ENCODE results near the gene TMEM117. TPM values are rescaled to one million over a fixed set of nuclear protein-coding genes. Genes with fewer than 3 reads are reported as not detected.

The TMEM117 gene
- total RNA-seq, 1 donor from 2014 or later, result 0.82 TPM

DNA sequence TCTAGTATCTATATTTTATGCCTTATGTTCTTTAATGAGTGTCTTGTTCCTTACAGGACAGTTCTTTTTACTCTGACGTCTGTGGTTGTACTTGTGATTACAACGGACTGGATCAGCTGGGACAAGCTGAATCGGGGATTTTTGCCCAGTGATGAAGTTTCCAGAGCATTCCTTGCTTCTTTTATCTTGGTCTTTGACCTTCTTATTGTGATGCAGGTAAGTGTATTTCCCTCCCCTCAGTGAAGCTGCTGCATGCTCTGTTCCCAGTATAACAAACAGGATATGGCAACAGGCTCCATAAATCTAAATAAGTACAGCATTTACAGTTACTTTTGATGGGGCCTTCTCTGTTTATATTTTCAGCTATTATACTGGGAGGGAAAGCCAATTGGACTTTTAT, 463.6 kb downstream of the TMEM117 start:
- DNase-seq, result no peak
- intact Hi-C loops (cut with micrococcal nuclease), result no loop called here
- Mint-ChIP-seq H3K27ac (no peak overlapping the region), H3K27me3 (no peaks in the 10 kb centered on the region), H3K4me3 (no peak overlapping the region), H3K4me1 (peaks cover 1% of the 10 kb centered on the region), H3K36me3 (ENCODE audit: low read depth) (no peaks in the 10 kb centered on the region), H3K9me3 (peaks cover 4% of the 10 kb centered on the region)

DNA sequence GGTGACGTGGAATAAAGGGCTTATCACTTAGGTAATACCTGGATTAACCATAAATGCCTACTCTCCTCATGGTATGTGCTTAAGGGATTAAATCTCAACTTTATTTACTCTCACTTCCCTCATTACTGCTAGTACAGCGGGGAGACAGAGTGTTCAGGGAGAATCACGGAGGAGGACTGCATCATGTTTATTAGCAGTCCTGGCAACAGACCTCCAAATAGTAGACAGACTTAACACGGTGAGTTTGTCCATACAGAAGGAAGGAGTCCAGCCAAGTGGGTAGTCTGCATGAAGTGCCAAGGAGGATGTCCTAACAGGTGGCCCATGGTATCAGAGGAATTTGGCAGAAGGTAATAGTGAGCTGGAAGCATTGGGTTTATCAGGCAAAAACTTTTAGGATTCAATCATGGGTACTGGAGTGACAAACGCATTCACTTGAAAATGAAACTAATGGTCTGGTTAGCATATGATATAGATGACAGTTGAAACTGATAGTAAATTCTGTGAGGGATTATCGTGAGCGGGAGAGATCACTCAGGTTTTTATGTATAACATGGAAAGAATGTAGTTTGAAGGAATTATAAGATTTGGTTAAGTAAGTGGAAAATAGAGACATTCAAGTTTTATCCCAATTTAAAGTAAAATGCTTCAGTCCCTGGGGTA, 471.8 kb downstream of the TMEM117 start:
- peaks cover 5% of the 10 kb centered on the region for H3K9me3 Mint-ChIP-seq
- no peaks in the 10 kb centered on the region for H3K4me1 Mint-ChIP-seq
- DNase-seq, result no peak
- no peaks in the 10 kb centered on the region for H3K36me3 Mint-ChIP-seq (ENCODE audit: low read depth)
- intact Hi-C loops (cut with micrococcal nuclease), result no loop called here
- no peak overlapping the region for H3K4me3 Mint-ChIP-seq
- no peaks in the 10 kb centered on the region for H3K27me3 Mint-ChIP-seq
- no peak overlapping the region for H3K27ac Mint-ChIP-seq

DNA sequence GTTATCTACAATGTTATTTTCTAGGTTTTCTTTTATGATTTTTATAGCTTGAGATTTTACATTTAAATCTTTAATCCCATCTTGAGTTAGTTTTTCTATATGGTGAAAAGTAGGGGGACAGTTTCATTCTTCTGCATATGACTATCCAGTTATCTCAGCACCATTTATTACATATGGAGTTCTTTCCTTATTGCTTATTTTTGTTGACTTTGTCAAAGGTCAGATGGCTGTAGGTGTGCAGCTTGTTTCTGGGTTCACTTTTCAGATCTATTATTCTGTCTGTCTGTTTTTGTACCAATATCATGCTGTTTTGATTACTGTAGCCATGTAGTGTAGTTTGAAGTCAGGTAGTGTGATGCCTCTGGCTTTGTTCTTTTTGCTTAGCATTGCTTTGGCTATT, 477.3 kb downstream of the TMEM117 start:
- H3K4me3 Mint-ChIP-seq, result no peak overlapping the region
- DNase-seq, result no peak
- peaks cover 3% of the 10 kb centered on the region for H3K27me3 Mint-ChIP-seq
- intact Hi-C loops (cut with micrococcal nuclease), result no loop called here
- H3K36me3 Mint-ChIP-seq (ENCODE audit: low read depth), result no peaks in the 10 kb centered on the region
- no peaks in the 10 kb centered on the region for H3K4me1 Mint-ChIP-seq
- H3K9me3 Mint-ChIP-seq, result no peaks in the 10 kb centered on the region
- H3K27ac Mint-ChIP-seq, result no peak overlapping the region

DNA sequence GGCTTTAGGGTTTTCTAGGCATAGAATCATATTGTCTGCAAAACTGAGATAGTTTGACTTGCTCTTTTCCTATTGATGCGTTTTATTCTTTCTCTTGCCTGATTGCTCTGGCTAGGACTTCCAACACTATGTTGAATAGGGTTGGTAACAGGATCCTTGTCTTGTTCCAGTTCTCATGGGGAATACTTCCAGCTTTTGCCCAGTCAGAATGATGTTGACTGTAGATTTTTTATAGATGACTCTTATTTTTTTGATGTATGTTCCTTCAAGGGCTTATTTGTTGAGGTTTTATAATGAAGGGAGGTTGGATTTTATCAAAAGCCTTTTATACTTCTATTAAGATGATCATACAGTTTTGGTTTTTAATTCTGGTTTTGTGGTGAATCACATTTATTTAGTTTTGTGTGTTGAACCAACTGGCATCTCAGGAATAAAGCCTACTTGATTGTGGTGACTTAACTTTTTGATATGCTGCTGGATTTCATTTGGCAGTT, 478.2 kb downstream of the TMEM117 start:
- intact Hi-C loops (cut with micrococcal nuclease), result no loop called here
- H3K27me3 Mint-ChIP-seq, result peaks cover 3% of the 10 kb centered on the region
- no peaks in the 10 kb centered on the region for H3K36me3 Mint-ChIP-seq (ENCODE audit: low read depth)
- DNase-seq, result no peak
- no peaks in the 10 kb centered on the region for H3K4me1 Mint-ChIP-seq
- no peak overlapping the region for H3K27ac Mint-ChIP-seq
- no peaks in the 10 kb centered on the region for H3K9me3 Mint-ChIP-seq
- no peak overlapping the region for H3K4me3 Mint-ChIP-seq

DNA sequence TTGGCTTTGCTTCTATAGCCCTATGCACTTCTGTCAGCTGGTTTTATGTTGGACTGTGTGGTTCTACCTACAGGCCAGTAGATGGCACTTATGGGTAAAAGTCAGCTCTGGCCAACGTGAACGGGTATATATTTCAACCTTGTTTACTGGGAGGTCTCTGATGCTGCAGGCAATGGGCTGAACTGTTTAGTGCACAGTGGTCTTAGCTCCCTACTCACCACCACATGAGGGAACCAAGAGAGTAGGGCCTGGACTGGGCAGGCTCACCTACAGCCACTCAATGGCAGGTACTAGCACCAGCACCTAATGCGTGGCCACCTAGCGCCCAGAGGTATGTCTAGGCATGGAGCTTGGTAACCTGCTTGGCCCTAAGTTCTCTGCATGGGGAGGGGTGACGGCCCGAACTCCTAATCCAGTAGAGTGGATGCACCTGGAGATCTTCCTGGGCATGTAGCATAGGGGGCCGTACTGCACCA, 481.8 kb downstream of the TMEM117 start:
- no peak overlapping the region for H3K27ac Mint-ChIP-seq
- no peak for DNase-seq
- H3K27me3 Mint-ChIP-seq, result peaks cover 3% of the 10 kb centered on the region
- no peak overlapping the region for H3K4me3 Mint-ChIP-seq
- H3K36me3 Mint-ChIP-seq (ENCODE audit: low read depth), result no peaks in the 10 kb centered on the region
- intact Hi-C loops (cut with micrococcal nuclease), result loop anchor here (2.0 kb wide), 1 partner anchor 613 kb away; no protein-coding TSS in a partner anchor
- no peaks in the 10 kb centered on the region for H3K4me1 Mint-ChIP-seq
- H3K9me3 Mint-ChIP-seq, result no peaks in the 10 kb centered on the region

DNA sequence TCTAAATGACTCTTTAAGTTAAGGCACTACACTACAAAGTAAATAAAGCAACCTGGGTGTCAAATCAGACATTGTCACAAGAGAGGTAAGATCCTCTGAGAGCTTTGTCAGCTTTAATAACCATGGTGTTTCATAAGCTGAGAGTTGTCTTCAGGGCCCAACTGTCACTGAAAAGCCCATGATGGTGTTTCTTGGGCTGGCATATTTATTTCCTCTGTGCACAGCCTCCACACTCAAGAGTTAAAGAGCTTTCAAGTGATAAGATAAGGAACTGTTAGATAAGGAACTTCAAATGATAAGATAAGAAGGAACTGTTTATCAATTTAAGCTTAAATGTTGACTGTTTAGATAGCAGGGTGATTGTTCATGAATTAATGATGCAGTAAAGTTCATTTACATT, 495.4 kb downstream of the TMEM117 start:
- Mint-ChIP-seq H3K27ac (no peak overlapping the region), H3K27me3 (no peaks in the 10 kb centered on the region), H3K36me3 (ENCODE audit: low read depth) (no peaks in the 10 kb centered on the region), H3K4me1 (no peaks in the 10 kb centered on the region), H3K9me3 (peaks cover 3% of the 10 kb centered on the region), H3K4me3 (no peak overlapping the region)
- intact Hi-C loops (cut with micrococcal nuclease), result no loop called here
- DNase-seq, result no peak

DNA sequence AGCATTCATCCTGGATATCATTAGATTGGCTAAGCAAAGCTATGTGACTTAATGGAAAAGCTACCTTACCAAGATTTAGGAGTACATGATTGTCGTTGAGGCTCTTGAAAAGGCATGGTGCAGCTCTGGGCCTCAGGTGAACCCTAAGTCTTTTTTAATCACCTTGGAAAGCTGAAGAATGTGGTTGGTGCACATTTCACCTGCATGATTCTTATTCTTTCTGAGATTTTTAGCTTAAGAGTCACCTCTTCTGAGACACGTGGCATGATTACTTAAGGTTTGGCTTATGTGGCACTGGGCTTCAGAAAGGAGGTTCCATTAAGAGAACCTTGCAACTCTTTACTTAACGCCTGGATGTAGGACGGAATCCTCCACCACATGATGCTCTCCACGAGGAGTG, 498.5 kb downstream of the TMEM117 start:
- Mint-ChIP-seq H3K4me3 (no peak overlapping the region), H3K9me3 (peaks cover 3% of the 10 kb centered on the region), H3K4me1 (no peaks in the 10 kb centered on the region), H3K27me3 (no peaks in the 10 kb centered on the region), H3K36me3 (ENCODE audit: low read depth) (no peaks in the 10 kb centered on the region), H3K27ac (no peak overlapping the region)
- intact Hi-C loops (cut with micrococcal nuclease), result no loop called here
- no peak for DNase-seq

DNA sequence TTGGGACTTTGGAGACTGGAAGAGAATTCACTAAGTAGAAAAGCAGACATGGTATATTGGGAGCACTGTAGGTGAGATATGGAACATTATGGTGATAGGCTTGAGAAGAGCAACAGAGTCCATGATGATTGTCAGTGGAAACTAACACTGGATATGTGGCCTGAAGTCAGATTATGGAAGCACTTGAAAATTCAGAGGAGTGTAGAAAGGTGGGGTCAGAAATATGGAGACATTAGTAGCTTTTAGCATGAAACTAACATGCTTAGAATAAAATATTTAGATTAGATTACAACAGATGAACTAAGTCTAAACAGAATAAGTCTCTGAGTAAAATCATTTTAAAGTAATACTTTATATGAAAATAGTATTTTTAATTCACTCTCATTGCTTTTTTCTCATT, 499.1 kb downstream of the TMEM117 start:
- H3K36me3 Mint-ChIP-seq (ENCODE audit: low read depth), result no peaks in the 10 kb centered on the region
- H3K4me1 Mint-ChIP-seq, result no peaks in the 10 kb centered on the region
- peaks cover 3% of the 10 kb centered on the region for H3K9me3 Mint-ChIP-seq
- intact Hi-C loops (cut with micrococcal nuclease), result no loop called here
- no peak overlapping the region for H3K27ac Mint-ChIP-seq
- H3K27me3 Mint-ChIP-seq, result no peaks in the 10 kb centered on the region
- DNase-seq, result no peak
- no peak overlapping the region for H3K4me3 Mint-ChIP-seq

DNA sequence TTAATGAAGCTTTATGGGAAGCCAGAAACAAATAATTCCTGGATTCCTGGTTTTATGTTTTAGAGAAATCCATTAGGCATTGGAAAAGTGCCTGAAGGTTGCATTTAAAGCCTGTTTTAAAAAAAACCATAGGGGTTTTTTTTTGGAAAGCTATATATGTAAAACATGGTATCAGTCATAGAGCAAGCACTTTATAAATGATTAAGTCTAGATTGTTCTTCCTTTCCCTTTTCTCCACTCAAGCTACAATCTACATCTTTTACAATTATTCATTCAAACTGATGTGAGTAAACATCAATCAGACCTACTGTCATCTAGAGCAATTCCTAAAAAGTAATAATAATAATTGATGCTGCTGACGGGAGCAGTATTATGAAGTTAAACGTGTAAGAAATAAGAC, 500.7 kb downstream of the TMEM117 start:
- intact Hi-C loops (cut with micrococcal nuclease), result no loop called here
- Mint-ChIP-seq H3K36me3 (ENCODE audit: low read depth) (no peaks in the 10 kb centered on the region), H3K9me3 (peaks cover 3% of the 10 kb centered on the region)

DNA sequence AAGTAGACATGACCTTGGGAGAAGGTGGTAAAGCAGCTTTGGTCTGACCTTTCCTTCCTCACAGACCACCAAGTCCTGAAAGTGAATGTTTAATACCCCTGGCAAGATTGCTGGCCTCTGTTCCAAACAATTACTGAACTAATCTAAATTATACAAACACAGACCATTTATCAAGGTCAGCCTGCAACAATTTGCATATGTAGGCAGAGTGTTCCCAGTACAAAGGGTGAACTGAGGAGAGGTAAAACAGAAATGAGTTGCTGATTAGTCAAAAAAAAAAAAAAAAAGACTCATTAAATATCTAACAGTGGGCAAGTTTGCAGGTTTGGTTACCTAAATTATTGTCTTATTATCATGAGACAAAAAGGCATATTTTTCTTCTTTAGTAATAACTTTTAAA, 506.5 kb downstream of the TMEM117 start:
- DNase-seq, result no peak
- no peaks in the 10 kb centered on the region for H3K27me3 Mint-ChIP-seq
- H3K36me3 Mint-ChIP-seq (ENCODE audit: low read depth), result no peaks in the 10 kb centered on the region
- no peak overlapping the region for H3K27ac Mint-ChIP-seq
- intact Hi-C loops (cut with micrococcal nuclease), result no loop called here
- no peaks in the 10 kb centered on the region for H3K9me3 Mint-ChIP-seq
- no peaks in the 10 kb centered on the region for H3K4me1 Mint-ChIP-seq
- H3K4me3 Mint-ChIP-seq, result no peak overlapping the region

More for the DNA sequence above, 500.7 kb downstream of the TMEM117 start:
- DNase-seq, result no peak
- Mint-ChIP-seq H3K4me3 (no peak overlapping the region), H3K27me3 (no peaks in the 10 kb centered on the region), H3K4me1 (no peaks in the 10 kb centered on the region), H3K27ac (no peak overlapping the region)

DNA sequence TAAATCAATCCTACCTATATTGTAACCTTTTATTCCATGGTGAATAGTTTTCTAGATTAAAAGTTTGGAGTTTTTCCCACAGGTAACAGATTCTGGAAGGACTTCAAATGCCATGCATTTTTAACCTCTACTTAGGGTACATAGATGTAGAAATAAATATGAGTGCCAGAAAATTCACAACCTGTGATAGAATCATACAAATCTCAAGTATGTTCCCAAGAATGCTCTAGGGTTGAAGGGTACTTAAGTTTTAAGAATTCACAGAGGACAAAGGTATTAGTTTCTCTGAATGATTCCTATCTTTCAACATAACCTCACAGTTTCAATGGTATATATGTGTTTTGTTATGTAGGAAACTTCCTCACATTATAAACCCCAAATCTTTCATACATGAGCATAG, 511.3 kb downstream of the TMEM117 start:
- DNase-seq, result no peak
- no peak overlapping the region for H3K27ac Mint-ChIP-seq
- intact Hi-C loops (cut with micrococcal nuclease), result no loop called here
- H3K36me3 Mint-ChIP-seq (ENCODE audit: low read depth), result no peaks in the 10 kb centered on the region
- no peaks in the 10 kb centered on the region for H3K27me3 Mint-ChIP-seq
- no peaks in the 10 kb centered on the region for H3K9me3 Mint-ChIP-seq
- H3K4me1 Mint-ChIP-seq, result no peaks in the 10 kb centered on the region
- H3K4me3 Mint-ChIP-seq, result no peak overlapping the region

DNA sequence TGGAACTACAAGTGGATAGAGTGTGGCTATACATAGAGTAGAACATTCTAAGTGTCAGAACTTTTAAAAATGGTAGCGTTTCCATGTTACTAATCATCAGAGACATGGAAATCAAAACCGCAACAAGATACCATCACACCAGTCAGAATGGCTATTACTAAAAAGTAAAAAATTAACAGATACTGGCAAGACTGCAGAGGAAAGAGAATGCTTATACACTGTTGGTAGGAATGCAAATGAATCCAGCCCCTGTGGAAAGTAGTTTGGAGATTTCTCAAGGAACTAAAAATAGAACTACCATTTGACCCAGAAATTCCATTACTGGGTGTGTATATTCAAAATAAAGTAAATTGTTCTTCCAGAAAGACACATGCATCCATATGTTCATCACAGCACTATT, 521.6 kb downstream of the TMEM117 start:
- no peak for DNase-seq
- intact Hi-C loops (cut with micrococcal nuclease), result no loop called here
- no peak overlapping the region for H3K27ac Mint-ChIP-seq
- no peak overlapping the region for H3K4me3 Mint-ChIP-seq
- no peaks in the 10 kb centered on the region for H3K27me3 Mint-ChIP-seq
- no peaks in the 10 kb centered on the region for H3K9me3 Mint-ChIP-seq
- H3K36me3 Mint-ChIP-seq (ENCODE audit: low read depth), result no peaks in the 10 kb centered on the region
- no peaks in the 10 kb centered on the region for H3K4me1 Mint-ChIP-seq

DNA sequence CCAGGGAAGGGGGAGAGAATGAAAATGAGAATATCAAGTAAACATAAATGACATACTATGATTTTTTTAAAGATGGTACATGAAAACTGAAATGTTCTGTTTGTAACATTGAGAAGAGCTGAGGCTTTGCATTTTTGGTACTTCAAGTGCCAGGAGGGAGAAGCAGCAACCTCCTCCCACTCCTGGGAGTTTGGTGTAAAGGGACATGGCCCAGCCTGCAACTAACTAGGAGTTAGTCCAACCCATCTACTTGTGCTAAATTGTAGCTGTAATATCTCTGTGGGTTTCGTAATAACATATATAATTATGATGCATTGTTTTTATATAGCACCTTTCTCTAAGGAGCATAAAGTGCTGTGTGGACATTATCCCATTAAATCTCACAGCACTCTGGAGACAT, 522.8 kb downstream of the TMEM117 start:
- no peaks in the 10 kb centered on the region for H3K4me1 Mint-ChIP-seq
- H3K36me3 Mint-ChIP-seq (ENCODE audit: low read depth), result no peaks in the 10 kb centered on the region
- no peak for DNase-seq

DNA sequence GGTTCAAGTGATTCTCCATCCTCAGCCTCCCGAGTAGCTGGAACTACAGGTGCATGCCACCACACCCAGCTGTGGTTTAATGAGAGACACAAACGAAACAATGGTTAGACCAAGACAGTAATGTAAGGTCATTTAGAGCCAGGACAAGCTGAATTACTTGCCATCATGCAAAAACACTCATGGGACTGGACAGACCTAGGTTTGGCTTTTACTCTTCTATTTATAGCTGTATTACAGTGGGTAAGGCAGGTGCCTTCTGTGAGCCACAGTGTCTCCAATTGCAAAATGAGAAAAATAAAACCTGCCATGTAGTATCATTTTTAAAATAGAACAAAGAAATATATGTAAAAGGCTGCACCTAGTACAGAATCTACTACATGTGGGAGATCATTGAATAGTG, 527.1 kb downstream of the TMEM117 start:
- no peaks in the 10 kb centered on the region for H3K4me1 Mint-ChIP-seq
- H3K36me3 Mint-ChIP-seq (ENCODE audit: low read depth), result no peaks in the 10 kb centered on the region
- no peak overlapping the region for H3K27ac Mint-ChIP-seq
- H3K9me3 Mint-ChIP-seq, result no peaks in the 10 kb centered on the region
- no peak overlapping the region for H3K4me3 Mint-ChIP-seq
- intact Hi-C loops (cut with micrococcal nuclease), result no loop called here
- no peaks in the 10 kb centered on the region for H3K27me3 Mint-ChIP-seq
- no peak for DNase-seq

More for the DNA sequence above, 522.8 kb downstream of the TMEM117 start:
- no peaks in the 10 kb centered on the region for H3K9me3 Mint-ChIP-seq
- intact Hi-C loops (cut with micrococcal nuclease), result no loop called here
- H3K27me3 Mint-ChIP-seq, result no peaks in the 10 kb centered on the region
- no peak overlapping the region for H3K4me3 Mint-ChIP-seq
- no peak overlapping the region for H3K27ac Mint-ChIP-seq

DNA sequence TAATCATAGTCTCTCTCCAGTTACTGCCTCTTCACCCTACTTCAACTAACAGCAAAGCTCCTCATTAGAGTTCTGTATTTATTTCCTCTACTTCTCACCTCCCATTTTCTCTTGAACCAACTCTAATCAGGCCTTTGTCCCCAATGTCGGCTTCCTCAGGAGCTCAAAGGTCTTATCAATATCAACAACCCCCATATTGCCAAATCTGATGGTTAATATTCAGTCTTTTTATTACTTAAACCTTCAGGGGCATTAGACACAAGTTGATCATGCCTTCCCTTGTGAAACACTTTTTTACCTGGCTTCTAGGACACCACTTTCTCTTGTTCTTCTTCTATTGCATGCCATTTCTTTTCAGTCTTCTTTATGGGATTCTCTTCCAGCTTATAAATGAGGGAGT, 531.3 kb downstream of the TMEM117 start:
- Mint-ChIP-seq H3K4me3 (no peak overlapping the region), H3K9me3 (no peaks in the 10 kb centered on the region), H3K36me3 (ENCODE audit: low read depth) (no peaks in the 10 kb centered on the region), H3K27ac (no peak overlapping the region), H3K27me3 (no peaks in the 10 kb centered on the region), H3K4me1 (no peaks in the 10 kb centered on the region)
- no peak for DNase-seq
- intact Hi-C loops (cut with micrococcal nuclease), result no loop called here

Data from activated CD4-positive, alpha-beta T cell treated with anti-CD3 and anti-CD28 coated beads, Interleukin-2, amount 10 ng/mL, durations not matched to agents 24 days and 14 days (primary cell).